MM.1S (cell line): ENCODE results near the gene PLCB1.

Experiments used
- DNase-seq: peaks from one replicate; pipeline ENCODE4 v3.0.0-alpha.2; 2015
- H2AFZ ChIP-seq: fragments of 300-600 bp; sonication (generic); 2 replicates; pipeline ENCODE4 v1.6.0; 2016; ENCODE audit warnings: antibody characterized with exemption, low read length
- H3F3A ChIP-seq: fragments of 300-600 bp; sonication (generic); 2 replicates; pipeline ENCODE4 v1.6.1; 2016; ENCODE audit warnings: mild to moderate bottlenecking, antibody characterized with exemption, low read length, moderate library complexity, mixed read lengths; ENCODE audit not compliant: insufficient read depth
- H3K27ac ChIP-seq: fragments of 300-600 bp; sonication (generic); 2 replicates; pipeline ENCODE4 v1.5.1; 2016; ENCODE audit warnings: mild to moderate bottlenecking, low read length
- H3K27me3 ChIP-seq: fragments of 300-600 bp; sonication (generic); replicated peaks from 2 replicates; pipeline ENCODE4 v1.6.0; 2016; ENCODE audit warnings: low read length; ENCODE audit not compliant: insufficient read depth
- H3K36me3 ChIP-seq: fragments of 300-600 bp; sonication (generic); replicated peaks from 2 replicates; pipeline ENCODE4 v1.6.1; 2016; ENCODE audit warnings: mild to moderate bottlenecking, low read length, mixed read lengths; ENCODE audit not compliant: insufficient read depth
- H3K4me1 ChIP-seq: fragments of 300-600 bp; sonication (generic); 2 replicates; pipeline ENCODE4 v1.6.1; 2016; ENCODE audit warnings: low read length, mixed read lengths
- H3K4me2 ChIP-seq: fragments of 300-600 bp; sonication (generic); 2 replicates; pipeline ENCODE4 v1.6.0; 2016; ENCODE audit warnings: low read depth, low read length
- H3K4me3 ChIP-seq: fragments of 300-600 bp; sonication (generic); 2 replicates; pipeline ENCODE4 v1.5.1; 2016; ENCODE audit warnings: low read length, mixed read lengths
- H3K79me2 ChIP-seq: fragments of 300-600 bp; sonication (generic); 2 replicates; pipeline ENCODE4 v1.6.1; 2016; ENCODE audit warnings: mixed run types, low read length, mixed read lengths
- H3K9ac ChIP-seq: fragments of 300-600 bp; sonication (generic); 2 replicates; pipeline ENCODE4 v1.6.1; 2016; ENCODE audit warnings: low read length, mixed read lengths
- H3K9me2 ChIP-seq: fragments of 300-600 bp; sonication (generic); replicated peaks from 2 replicates; pipeline ENCODE4 v1.6.1; 2016; ENCODE audit warnings: mild to moderate bottlenecking, low read length, mixed read lengths; ENCODE audit not compliant: insufficient read depth
- H3K9me3 ChIP-seq: fragments of 300-600 bp; sonication (generic); replicated peaks from 2 replicates; pipeline ENCODE4 v1.6.1; 2016; ENCODE audit warnings: mild to moderate bottlenecking, low read length, mixed read lengths; ENCODE audit not compliant: insufficient read depth
- H4K20me1 ChIP-seq: fragments of 300-600 bp; sonication (generic); 2 replicates; pipeline ENCODE4 v1.6.1; 2016; ENCODE audit warnings: mild to moderate bottlenecking, low read length, moderate library complexity, mixed read lengths; ENCODE audit not compliant: insufficient read depth
- EZH2 ChIP-seq: fragments of 300-600 bp; sonication (generic); optimal IDR thresholded peaks from 2 replicates; pipeline ENCODE3; 2017; ENCODE audit warnings: low read depth, mild to moderate bottlenecking, antibody characterized with exemption, low read length, mixed read lengths
- EZH2phosphoT487 ChIP-seq: fragments of 300-600 bp; sonication (generic); IDR thresholded peaks from 2 replicates; pipeline ENCODE4 v1.6.1; 2018; ENCODE audit warnings: antibody characterized with exemption, low read length
- TF ChIP-seq, protein P1 (sequence below): fragments of 300-600 bp; sonication (generic); IDR thresholded peaks from 2 replicates; pipeline ENCODE4 v1.5.1; 2016; ENCODE audit warnings: antibody characterized with exemption, low read length, mixed read lengths

The PLCB1 gene

GRCh38 chr20:8147476-8147875, 15.4 kb downstream of the PLCB1 start:
- H3K27ac ChIP-seq = no peak overlapping the region
- H2AFZ ChIP-seq = no peak overlapping the region

GRCh38 chr20:8148501-8148900, 16.4 kb downstream of the PLCB1 start:
- DNase-seq = no peak
- Histone ChIP-seq H2AFZ (no peak overlapping the region), H3K79me2 (no peaks in the 10 kb centered on the region), H3K36me3 (no peaks in the 10 kb centered on the region), H3K4me1 (peaks cover 7% of the 10 kb centered on the region), H3K4me3 (no peak overlapping the region), H3K9me2 (no peaks in the 10 kb centered on the region), H3K9ac (no peak overlapping the region), H3K9me3 (no peaks in the 10 kb centered on the region), H3K27ac (no peak overlapping the region), H4K20me1 (no peaks in the 10 kb centered on the region), H3K27me3 (no peaks in the 10 kb centered on the region), H3F3A (0 out of 2 replicates have a peak, but pooled peaks cover 4% of the 10 kb centered on the region), H3K4me2 (no peak overlapping the region)
- TF ChIP-seq EZH2 (no peak), EZH2phosphoT487 (no peak)
- TF ChIP-seq, protein P1, sequence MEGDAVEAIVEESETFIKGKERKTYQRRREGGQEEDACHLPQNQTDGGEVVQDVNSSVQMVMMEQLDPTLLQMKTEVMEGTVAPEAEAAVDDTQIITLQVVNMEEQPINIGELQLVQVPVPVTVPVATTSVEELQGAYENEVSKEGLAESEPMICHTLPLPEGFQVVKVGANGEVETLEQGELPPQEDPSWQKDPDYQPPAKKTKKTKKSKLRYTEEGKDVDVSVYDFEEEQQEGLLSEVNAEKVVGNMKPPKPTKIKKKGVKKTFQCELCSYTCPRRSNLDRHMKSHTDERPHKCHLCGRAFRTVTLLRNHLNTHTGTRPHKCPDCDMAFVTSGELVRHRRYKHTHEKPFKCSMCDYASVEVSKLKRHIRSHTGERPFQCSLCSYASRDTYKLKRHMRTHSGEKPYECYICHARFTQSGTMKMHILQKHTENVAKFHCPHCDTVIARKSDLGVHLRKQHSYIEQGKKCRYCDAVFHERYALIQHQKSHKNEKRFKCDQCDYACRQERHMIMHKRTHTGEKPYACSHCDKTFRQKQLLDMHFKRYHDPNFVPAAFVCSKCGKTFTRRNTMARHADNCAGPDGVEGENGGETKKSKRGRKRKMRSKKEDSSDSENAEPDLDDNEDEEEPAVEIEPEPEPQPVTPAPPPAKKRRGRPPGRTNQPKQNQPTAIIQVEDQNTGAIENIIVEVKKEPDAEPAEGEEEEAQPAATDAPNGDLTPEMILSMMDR = no peak

More at GRCh38 chr20:8147476-8147875, 15.4 kb downstream of the PLCB1 start:
- H3K9ac ChIP-seq = no peak overlapping the region
- no peak overlapping the region for H3K4me3 ChIP-seq
- H3K9me2 ChIP-seq = no peaks in the 10 kb centered on the region
- TF ChIP-seq EZH2 (no peak), EZH2phosphoT487 (no peak)
- TF ChIP-seq, protein P1 = no peak
- DNase-seq = no peak
- no peak overlapping the region for H3K4me2 ChIP-seq
- H3K27me3 ChIP-seq = no peaks in the 10 kb centered on the region
- no peaks in the 10 kb centered on the region for H3K36me3 ChIP-seq
- no peaks in the 10 kb centered on the region for H4K20me1 ChIP-seq
- H3K9me3 ChIP-seq = no peaks in the 10 kb centered on the region
- H3K4me1 ChIP-seq = no peaks in the 10 kb centered on the region
- no peaks in the 10 kb centered on the region for H3F3A ChIP-seq
- H3K79me2 ChIP-seq = no peaks in the 10 kb centered on the region

DNA sequence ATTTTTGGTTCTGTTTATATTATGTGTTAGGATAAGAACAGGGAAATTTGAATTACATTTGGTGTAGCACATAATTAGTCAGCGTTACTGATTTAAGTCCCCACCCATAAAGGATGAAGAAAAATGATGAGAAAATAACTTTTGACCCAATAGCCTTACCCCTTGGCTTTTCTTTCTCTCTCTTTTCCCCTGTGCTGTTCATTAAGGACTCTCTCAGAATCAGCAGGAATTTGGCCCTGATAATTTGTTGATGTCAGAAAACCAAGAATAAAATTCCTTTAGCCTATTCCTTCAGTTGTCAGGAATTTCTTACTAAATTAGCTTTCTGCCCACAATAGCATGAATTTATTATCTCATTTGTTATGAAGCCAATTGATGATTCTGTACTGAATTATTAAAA, 18.5 kb downstream of the PLCB1 start:
- H3K4me1 ChIP-seq = peaks cover 14% of the 10 kb centered on the region
- H3K4me2 ChIP-seq = no peak overlapping the region
- TF ChIP-seq EZH2phosphoT487 (no peak), EZH2 (no peak)
- TF ChIP-seq, protein P1 = no peak
- no peaks in the 10 kb centered on the region for H3K79me2 ChIP-seq
- no peak overlapping the region for H3K4me3 ChIP-seq
- H3K9me2 ChIP-seq = no peaks in the 10 kb centered on the region
- H3K9ac ChIP-seq = no peak overlapping the region
- H3K36me3 ChIP-seq = no peaks in the 10 kb centered on the region
- H3K27ac ChIP-seq = no peak overlapping the region
- H3K9me3 ChIP-seq = no peaks in the 10 kb centered on the region
- H3F3A ChIP-seq = 0 out of 2 replicates have a peak, but pooled peaks cover 7% of the 10 kb centered on the region
- no peak for DNase-seq
- H3K27me3 ChIP-seq = no peaks in the 10 kb centered on the region
- no peaks in the 10 kb centered on the region for H4K20me1 ChIP-seq
- H2AFZ ChIP-seq = no peak overlapping the region
